HG02970 (cell line): Measurements from ENCODE around the gene SHOC2.

Experiments
- ATAC-seq: cut with Tn5 transposase; IDR thresholded peaks from one replicate; pipeline ENCODE4 v1.9.1; 2021; ENCODE audit warnings: mild to moderate bottlenecking, moderate library complexity, moderate number of reproducible peaks; ENCODE audit not compliant: unreplicated experiment, low FRiP score

Gene SHOC2

DNA sequence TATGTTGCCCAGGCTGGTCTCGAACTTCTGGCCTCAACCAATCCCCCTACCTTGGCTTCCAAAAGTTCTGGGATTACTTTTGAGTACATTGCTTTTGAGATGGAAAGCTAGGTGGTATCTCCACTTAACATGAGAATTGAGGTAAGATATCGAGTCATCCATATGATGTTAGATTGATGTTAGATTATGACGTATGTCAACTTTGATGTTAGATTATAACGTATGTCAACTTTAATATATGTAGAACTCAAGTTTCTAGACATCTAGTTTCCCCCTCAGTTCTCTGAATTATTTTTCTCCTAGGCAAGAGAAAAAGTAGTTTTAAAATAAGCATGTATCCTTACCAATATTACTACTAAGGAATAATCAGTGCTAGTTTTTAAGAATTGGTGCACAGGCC is 20.0 kb downstream of the SHOC2 start:
- no peak for ATAC-seq

DNA sequence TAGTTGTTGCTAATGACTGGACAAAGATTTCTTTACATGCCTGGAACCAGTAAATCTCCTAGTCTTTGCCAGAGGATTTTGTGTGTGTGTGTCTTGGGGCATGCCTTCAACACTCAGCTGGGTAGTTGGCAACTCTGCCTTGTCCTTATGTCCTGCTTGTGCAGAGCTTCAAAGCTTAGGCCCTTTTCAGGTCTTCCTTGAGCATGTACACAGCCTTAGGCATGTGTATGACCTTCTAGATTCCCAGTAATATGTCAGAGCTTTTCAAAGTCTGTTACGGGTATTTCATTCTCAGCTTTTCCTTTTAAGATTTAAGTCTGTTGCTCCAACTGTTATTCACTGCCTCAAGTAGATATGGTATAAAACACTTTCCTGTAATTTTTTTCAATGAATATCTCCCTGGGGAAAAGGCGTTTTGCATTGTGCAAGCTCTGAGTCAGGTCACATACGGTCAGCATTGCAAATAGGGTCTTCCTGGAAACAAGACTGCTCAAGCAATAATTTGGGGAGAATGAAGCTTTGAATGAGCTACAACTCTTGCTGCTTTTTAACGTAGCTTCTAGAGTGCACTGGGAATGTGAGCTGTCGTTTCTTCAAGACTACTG is 25.5 kb downstream of the SHOC2 start:
- ATAC-seq = no peak

DNA sequence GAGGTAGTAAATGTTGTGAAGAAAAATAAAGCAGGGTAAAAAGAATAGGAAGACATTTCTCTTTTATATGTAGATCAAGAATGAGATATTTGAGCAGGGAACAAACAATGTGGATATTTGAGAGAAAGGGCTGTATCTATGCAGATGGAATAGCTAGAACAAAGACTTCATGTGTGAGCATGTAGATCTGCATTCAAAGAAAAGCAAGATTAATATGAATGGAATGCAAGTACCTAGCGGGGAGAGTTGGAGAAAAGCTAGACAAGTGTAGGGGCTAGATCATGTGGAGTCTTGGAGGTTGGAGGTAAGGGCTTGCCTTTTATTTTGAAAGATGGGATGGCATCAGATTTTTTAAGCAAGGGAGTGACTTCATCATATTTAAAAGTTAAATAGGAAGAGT is 27.1 kb downstream of the SHOC2 start:
- no peak for ATAC-seq

DNA sequence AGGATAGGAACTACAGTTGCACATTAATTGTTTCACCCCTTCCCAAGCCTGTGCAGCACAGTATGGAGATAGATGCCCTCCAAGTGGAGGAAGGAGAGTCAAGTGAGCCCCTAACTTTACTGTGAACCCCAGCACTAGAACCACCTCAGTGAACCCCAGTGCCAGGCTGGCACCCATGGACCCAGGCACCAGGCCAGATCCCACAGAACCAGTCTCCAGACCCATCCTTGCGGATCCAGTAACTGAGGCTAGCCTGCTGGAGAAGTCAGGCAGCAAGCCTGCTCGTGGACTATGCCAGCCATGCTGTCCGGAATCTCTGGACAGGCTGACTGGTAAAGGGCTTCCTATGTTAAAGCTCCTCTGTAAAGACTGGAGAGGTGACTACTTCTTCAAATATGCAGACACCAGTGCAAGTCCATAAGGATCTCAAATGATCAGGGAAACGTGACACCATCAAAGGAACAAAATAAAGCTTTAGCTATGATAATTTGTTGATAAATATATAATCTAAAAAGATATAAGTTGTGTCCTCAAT is 27.7 kb downstream of the SHOC2 start:
- no peak for ATAC-seq

DNA sequence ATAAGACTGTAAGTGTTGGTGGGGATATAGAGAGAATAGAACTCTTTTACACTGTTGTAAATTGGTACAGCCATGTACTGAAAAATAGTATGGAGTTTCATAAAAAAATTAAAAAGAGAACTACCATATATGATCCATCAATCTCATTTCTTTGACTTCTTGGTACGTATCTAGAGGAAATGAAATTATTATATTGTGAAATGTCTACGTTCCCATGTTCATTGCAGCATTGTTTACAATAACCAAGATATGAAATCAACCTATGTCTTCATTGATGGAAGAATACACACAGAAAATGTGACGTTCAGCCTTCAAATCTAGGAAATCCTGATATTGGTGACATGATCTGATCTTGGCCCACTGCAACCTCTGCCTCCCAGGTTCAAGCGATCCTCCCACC is 32.0 kb downstream of the SHOC2 start:
- no peak for ATAC-seq

DNA sequence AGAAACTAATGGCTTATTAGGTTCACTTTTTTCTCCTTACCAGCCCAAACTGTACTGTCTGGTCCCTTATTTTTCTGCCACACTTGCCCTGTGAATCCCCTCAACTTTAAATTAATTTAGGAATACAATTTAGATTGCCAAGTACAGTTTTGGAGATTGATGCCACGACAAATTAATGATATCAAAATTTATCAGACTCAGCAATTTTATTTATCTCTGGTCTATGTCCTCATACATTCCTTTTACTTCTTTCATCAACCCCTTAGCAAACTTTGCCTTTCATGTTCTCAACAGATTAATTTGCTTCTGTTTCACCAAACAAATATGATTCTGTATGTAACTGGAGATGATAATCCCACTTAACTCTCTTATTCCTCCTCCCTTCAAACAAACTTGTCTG is 38.2 kb downstream of the SHOC2 start:
- ATAC-seq = no peak

DNA sequence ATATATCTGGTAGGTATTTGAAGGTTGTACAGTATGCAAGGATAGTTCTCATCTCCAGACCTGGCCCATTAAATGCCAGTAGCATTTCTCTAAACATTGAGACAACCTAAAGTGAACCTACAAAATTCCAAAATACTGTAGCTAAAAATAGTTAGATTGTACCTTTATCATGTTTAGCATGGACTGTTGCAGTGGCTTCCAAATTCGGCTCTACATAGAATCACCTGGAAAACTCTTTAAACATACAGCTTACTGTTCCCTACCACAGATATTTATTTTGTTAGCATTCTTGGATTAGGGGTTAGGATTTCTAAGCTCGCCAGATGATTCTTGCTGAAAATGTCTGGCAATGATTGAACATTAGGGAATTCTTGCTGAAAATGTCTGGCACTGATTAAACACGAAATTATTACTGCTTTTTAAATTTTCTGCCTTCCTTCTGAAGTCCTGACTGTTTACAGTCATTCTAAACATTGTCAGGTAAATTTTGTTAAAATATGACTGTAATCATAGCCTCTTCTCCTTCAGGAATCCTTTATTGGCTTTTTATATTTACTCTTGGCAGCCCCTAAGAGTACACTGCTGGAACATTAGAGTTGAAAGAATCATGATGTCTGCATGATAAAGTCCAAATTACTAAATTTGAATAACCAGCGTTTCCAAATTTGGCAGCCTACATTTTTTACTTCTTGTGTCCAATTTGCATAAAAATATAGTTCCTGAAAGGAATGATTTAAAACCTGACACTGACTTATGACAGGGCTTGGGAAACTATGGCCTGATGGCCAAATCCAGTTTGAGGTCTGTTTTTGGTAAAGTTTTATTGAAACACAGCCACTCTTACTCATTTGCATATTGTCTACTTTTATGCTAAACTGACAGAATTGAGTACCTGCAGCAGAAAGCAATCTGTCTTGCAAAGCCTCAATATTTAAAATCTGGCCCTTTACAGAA is 40.3 kb downstream of the SHOC2 start:
- no peak for ATAC-seq

DNA sequence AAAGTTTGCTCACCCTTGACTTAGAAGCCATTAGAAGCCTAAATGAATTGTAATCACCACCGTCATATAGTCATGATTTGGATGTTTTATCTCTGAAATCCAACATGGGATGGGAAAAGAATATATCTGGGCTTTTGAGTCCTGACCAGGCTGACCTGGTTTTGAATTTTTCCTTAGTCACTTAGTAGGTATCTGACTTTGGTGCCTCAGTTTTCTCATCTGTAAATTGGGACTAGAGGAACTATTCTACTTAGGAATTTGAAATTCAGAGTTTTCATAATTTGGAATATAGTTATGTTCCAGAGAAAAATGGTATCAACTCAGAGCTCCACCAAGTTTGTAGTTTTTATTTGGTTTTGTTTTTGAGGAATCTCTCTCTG is 40.9 kb downstream of the SHOC2 start:
- ATAC-seq = no peak

DNA sequence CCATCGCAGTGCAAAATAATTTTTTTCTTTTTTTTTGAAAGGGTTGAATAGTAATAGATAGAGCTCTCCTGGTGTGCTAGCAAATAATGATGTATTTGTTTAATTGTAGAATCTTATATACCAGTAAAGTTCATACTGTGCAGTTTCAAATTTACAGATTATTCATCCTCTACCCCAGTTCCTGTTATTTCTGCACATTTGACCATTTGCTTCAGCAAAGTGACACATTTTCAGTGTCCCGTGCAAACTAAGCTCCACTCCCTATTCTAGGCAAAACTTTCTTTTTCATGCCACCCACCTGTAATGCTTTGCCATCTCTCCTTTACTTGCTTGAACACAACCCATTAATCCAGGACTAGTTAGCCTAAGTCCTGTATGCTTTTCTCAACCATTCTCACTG is 43.0 kb downstream of the SHOC2 start:
- no peak for ATAC-seq

DNA sequence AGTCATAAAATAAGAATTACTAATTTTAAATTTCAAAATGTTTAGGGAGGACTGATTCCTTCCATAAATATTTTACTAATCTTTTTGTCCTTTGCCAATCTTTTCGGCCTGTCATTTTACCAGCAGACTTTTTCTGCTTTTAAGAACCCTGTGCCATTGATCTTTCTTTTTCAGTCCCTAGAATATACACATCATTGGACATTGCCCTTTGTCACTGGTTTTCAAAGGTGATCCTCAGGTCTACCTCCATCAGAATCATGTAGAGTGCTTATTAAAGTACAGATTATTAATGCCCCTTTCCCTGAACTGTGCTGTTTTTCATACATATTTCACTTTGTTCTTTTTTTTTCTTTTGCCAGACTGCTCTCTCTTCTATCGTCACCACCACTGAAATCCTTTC is 43.8 kb downstream of the SHOC2 start:
- no peak for ATAC-seq

DNA sequence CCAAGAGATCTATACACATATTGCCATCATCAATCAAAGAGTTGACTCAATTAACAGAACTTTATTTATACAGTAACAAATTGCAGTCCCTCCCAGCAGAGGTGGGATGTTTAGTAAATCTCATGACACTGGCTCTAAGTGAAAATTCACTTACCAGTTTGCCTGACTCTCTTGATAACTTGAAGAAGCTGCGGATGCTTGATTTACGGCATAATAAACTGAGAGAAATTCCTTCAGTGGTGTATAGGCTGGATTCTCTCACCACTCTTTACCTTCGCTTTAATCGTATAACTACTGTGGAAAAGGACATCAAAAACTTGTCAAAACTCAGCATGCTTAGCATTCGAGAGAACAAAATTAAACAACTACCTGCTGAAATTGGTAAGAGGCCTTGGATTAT is 45.3 kb downstream of the SHOC2 start:
- ATAC-seq = no peak

DNA sequence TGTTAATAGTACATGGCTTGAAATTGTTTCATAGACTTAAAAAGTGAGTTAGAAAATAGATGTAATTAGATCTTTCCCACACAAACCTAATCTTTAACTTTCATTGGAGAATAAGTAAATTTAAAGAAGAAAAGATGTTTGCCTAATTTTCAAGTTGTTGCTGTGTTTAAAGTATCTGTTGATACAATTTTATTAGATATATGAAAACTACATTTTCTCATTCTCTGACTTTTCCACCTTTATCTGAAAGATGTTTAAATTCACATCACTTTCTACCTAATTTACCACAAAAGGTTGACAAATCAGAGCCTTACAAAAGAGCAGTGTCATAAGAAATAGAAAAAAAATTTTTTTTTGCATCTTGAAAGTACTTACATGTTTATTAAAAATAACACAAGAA is 45.8 kb downstream of the SHOC2 start:
- no peak for ATAC-seq

DNA sequence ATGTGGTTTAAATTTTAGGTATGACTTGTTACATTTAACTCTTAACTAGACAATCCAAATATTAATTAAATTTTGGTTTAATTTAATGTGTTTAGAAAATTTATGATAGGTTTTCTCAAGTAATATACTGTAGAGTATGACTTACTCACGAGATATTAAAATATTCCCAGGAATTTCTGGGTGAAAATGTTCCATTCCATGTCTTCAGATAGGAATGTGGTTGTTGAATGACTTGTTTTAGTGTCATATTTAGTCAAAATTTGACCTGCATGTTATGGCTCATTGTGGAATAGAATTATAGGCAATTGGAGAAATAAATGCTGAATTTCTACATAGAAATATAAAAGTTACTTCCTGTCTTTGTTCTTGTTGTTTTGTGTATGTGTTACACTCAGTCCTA is 46.7 kb downstream of the SHOC2 start:
- ATAC-seq = no peak

DNA sequence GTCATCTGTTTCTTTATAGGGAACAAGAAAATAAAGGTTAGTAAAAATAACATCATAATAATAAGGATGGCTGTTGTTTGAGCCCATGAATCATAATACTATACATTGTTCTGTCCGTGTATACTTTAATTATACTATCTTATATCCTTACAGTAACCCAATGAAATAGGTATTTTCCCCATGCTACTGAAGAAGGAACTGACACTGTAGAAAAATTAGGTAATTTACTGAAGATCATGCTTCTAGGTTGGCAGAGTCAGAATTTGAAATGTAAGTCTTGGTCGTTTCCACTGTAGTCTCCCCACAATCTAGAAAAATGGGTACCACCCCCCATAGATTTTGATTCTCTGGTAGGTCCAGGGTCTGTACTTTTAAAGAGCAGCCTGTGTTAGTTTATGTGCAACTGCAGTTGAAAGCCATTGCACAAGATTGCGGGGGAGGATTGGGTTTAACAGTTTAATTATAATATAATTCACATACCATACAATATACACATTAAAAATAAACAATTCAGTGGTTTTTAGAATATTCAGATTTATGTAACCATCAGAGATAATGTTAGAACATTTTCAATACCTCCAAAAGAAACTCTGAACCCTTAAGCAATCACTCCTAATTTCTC is 47.7 kb downstream of the SHOC2 start:
- ATAC-seq = no peak

DNA sequence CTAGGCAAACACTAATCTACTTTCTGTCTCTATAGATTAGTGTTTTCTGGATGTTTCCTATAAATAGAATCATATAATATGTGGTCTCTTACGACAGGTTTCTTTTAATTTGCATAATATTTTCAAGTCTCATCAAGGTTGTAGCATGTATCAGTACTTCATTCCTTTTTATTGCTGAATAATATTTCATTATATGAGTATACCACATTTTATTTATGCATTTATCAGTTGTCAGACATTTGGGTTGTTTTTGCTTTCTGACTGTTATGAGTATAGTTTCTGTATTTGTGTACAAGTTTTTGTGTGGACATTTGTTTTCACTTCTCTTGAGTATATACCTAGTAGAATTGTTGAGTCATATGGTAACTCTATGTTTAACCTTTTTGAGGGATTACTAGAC is 48.2 kb downstream of the SHOC2 start:
- ATAC-seq = no peak

DNA sequence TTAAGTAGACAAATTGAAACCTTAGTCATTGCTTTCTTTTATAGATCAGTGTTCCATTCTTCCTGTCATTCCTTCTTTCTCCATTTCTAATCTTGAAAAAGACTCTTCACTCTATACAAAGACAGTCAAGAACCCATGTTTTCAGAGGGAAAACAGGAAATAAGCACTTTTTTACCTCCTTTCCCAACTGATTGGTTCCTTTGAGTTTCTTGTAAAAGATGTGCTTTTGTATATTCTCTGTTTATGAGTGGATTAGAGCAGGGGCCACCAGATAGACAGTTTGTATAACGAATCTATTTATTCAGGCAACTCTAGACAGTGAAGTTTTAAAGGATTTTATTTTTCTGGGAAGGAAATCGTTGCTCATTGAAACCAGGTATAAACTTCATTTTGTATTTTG is 49.8 kb downstream of the SHOC2 start:
- ATAC-seq = no peak

DNA sequence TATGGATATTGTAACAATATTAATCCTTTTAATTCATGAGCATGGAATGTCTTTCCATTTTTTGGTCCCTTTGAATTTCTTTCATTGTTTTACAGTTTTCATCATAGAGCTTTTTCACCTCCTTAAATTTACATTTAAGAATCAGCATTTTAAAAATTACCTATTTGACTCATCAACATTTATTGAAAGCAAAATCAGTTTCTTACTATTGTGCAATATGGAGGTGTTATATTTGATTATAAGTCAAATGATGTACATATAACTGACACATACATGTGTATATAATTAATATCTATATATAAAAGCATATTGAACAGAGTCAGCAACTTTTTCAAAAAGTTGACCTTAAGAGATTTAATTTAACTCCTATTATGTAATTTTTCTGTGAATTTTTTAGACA is 52.2 kb downstream of the SHOC2 start:
- ATAC-seq = no peak

DNA sequence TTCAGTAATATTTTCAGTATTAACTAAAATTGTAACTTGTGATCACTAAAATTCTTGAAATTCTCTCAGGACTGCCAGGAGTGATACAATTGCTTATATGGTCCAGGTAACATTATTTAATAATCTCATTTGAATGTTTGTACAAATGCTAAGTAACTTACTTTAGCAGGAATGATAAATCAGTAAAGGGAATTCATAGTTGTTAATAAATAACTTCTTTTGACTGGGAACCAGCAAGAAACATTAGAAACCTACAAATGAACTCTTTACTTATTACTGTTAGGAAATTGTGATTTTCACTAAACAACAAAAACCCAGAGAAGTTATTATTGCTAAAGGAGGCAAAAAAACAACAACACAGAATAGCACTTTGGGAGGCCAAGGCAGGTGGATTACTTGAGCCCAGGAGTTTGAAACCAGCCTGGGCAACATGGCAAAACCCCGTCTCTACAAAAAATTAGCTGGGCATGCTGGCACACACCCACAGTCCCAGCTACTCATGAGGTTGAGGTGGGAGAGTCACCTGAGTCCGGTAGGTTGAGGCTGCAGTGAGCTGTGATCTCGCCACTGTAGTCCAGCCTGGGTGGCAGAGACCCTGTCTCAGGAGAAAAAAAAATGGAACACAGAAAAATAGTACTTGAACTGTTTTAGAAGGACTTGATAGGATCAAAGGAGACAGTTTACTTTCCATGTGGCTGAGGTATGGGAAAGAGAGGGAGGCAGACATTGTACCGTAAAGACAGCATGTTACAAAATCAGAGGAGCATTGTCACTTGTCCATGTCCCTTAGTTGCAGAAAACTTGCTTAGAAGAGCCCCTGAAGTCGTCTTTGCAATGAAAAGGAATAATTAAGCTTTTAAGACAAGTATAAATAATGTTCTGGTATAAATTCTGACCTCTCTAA is 53.1 kb downstream of the SHOC2 start:
- no peak for ATAC-seq

DNA sequence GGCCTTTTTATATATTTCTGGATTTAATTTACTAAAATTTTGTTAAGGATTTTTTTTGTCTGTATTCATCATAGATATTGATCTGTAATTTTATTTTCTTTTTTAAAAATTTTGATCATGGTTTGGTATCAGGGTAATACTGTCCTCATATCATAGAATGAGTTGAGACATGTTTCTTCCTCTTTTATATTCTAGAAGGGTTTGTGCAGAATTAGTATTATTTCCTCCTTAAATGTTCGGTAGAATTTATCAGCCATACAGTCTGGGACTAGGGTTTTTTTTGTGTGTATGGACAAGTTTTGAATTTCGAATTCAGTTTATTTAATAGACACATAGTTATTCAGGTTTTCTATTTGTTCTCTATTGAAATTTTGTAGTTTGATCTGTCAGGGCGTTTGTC is 54.0 kb downstream of the SHOC2 start:
- ATAC-seq = no peak

DNA sequence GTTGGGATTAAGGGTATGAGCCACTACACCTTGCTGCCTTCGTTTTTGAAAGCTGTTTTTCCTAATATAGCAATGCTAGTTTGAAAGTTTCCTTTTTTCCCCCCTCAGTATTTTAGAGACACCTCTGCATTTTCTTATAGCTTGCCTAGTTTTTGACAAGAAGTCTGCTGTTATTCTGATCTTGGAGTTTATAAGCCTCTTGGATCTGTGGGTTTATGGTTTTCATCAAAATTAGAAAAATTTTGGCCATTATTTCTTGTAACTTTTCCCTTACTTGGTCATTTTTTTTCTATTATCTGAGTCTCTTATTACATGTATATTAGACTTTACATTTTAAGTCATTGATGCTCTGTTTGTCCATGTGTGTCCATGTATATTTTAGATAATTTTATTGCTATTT is 57.2 kb downstream of the SHOC2 start:
- no peak for ATAC-seq
